Measurements from ENCODE around the gene TNS1. TPM values are rescaled to one million over a fixed set of nuclear protein-coding genes. Genes with fewer than 3 reads are reported as not detected.
"Not testable (repeated sequence)": the region's sequence is repeated elsewhere in the genome, so short reads cannot be mapped to it uniquely, and the experiment has no call there.

The TNS1 gene
- polyA plus RNA-seq, 3 donors, result 55.2 to 58.0 (median 56.0) TPM

DNA sequence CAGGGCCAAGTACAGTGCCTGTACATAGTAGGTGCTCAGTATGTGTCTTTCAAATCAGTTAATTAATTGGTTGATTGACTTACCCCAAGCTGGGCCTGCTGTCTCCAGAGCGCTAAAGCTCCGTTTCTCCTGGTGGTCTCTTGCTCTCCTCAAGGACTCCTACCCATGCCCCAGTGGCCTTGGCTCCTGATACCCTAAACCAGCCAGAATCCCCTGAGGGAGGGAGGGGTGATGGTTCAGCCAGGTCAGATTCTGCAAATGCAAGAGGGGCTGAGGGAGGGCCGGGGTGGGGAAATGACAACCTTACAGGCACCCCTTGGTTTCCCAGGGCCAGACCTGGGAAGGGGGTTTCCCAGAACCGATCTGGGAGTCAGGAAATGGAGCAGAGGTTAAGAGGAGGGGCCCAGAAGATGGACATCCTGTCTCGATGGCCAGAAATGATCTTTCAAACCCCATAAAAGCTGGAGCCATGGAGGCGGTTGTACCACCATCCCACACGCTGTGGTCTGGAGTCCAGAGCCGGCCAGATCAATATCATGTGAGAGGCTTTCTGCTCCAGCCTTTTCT is 209.1 kb downstream of the TNS1 start:
- DNase-seq (ENCODE audit: low read depth in 3 of 3, low spot score in 2 of 3), result no peak

DNA sequence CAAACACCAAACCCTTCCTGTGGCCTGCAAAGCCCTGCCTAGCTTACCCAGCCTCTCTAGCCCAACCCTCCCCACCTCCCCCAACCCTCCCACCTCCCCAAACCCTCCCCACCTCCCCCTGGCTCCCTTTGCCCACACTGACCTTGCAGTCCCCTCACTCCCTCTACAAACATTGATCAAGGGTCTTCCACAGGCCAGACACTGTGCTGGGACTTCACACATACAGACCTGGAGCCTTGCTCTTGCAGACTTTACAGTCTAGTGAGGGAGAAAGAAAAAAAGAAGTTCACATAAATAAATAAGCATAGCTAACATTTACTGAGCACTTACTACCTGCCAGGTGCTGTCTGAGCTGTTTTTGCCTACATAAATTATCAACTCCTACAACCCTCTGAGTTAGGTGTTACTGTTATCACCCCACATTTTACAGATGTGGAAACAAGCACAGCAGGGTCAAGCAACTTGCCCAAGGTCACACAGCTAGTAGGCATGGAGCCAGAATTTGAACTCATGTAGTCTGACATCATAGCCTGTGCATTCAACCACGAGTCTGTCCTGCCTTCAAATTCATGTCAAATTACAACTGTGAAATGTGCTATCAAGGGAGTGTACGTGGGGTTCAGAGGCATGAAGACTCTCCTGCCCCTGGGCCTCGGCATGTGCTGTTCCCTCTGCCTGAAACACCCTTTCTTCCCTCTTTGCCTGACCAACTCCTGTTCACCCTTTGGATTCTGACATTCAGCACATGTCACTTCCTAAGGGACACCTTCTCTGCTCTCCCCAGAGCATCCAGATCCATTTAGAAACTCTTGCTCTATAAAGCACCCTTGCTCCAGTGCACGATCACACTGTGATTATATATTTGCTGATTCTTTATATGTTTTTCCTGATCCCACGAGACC is 209.9 kb downstream of the TNS1 start:
- no peak for DNase-seq (ENCODE audit: low read depth in 3 of 3, low spot score in 2 of 3)

DNA sequence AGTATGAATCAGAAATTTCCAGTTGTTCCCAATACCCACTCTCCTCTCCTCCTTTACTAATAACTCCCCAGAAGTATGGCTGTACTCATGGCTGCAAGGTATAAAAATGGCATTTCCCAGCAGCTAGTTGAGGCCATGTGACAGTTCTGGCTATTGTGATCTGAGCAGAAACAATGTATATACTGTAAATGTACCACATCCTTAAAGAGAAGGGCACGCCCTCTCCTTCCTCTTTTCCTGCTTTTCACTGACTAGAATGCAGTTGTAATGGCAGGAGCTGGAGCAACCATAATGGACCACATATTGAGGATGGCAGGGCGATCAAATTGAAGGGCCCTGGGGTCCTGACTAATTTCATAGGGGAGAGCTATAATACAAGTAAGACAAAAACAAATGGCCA is 211.2 kb downstream of the TNS1 start:
- no peak for DNase-seq (ENCODE audit: low read depth in 3 of 3, low spot score in 2 of 3)

DNA sequence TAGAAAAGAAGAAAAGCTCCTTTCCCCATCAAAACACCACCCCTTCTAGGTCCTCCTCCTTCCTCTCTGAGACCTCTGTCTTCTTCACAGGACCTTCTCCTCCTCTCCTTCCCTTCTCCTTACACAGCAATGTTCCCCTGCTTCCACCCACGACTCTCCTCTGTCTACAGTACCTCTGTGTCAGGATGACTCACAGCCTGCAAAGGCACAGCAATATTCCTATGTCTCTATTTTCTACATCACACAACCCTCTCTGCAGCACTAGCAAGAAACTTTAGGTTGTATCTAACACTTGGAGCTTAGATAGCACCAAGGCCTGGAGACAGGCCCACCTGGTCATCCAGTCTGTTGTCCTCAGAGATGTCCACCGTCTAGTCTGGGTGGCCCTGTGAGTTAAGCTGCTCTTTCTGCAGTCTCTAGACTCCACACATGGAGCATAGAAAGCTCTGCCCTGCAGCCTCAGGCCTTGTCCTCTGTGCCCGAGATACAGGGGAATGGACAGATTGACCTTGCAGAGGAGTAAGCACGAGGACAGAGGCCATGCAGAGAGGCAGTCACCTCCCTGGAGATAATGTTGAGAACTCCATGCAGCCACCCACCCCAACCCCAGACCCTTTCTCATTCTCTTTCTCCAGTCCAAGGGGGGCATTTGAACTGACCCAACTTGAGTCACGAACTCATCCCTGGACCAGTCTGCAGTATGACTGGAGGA is 212.0 kb downstream of the TNS1 start:
- no peak for DNase-seq (ENCODE audit: low read depth in 3 of 3, low spot score in 2 of 3)

DNA sequence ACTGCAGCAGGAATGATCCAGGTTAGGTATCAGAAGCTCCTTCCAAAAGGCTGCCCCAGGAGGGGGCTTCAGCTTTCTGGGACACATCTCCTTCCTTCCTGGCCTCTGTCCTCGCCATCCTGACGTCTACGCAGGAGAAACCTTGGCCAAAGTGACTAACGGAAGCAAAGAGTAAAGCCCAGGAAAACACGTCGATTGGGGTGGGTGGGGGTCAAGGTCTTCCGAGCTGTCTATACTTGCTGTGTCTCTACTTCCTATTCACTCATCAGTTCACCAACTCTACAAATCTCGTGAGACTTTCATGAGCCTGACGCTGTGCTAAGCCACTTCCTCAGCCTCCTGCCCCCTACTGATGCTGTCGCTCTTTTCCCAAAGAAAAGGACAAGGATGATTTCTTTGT is 212.6 kb downstream of the TNS1 start:
- DNase-seq (ENCODE audit: low read depth in 3 of 3, low spot score in 2 of 3), result no peak

DNA sequence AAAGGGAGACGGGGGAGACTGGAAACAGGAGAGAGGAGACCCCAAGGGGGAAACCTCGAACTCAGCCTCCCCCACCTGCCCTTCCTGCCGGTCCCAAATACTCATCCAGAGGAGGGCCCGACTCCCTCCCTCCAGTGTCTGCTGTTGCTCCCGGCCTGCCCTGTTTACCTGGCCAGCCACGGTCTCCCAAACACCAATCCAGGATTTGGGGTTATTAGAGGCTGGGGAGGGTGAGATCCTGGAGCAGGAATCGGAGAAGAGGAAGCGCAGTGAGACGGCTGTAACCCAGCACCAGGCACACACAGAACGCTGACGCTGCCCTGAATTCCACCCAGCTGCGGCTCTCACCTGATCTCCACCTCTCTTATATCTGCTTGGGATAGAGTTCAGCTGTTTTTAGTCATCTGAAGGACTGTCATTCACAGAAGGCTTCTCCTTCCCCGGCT is 213.0 kb downstream of the TNS1 start:
- DNase-seq (ENCODE audit: low read depth in 3 of 3, low spot score in 2 of 3), result no peak

DNA sequence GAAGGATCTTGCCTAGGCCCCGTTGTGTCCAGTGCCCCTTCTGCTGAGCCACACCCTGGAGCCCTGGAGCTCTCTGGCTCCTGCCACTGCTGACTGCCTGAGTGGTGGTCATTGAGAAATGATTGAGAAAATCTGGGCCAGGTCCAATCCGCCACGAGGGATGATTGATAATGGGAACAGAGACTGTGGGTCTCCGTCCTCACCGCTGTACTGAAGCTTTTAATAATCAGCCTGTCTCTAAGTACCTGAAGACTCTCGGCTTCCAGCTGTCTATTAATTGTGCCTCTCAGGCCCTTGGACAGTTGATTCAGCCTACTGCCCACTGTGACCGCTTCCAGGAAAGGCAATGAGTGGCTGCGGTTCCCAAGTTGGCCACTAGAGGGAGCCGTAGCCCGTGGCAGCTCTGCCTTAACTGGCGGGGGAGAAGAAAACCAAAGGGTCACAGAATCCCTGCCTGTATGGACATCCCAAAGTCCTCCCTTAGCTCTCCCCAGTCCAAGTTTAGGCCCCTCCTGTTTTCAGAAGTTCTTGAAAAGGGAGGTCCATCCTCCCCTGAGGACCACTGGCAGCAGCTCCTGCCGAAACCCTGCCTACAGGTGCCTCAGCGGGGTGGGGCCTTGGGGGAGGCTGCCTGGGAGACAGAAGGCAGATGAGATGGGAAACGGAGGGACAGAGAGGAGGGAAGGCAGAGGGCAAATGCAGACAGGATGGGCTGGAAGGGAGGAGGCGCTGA is 213.6 kb downstream of the TNS1 start:
- peak; percentile 54 to 74 (median 72) for DNase-seq (ENCODE audit: low read depth in 3 of 3, low spot score in 2 of 3)

DNA sequence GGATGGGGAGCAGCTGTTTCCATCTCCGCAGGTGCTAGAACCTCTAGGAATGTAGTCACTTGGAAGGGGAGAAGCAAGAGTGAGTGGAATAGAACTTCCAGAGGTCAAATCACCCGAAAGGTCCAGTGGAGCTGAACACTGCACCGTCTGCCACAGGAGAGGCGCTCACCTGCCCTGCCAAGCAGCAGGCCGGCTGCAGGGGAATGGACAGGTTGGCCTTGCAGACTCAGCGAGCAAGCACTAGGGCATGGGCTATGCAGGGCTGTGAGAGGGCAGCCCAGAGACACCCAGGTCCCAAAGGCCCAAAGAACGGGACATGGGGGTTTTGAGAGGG is 214.2 kb downstream of the TNS1 start:
- DNase-seq (ENCODE audit: low read depth in 3 of 3, low spot score in 2 of 3), result no peak

DNA sequence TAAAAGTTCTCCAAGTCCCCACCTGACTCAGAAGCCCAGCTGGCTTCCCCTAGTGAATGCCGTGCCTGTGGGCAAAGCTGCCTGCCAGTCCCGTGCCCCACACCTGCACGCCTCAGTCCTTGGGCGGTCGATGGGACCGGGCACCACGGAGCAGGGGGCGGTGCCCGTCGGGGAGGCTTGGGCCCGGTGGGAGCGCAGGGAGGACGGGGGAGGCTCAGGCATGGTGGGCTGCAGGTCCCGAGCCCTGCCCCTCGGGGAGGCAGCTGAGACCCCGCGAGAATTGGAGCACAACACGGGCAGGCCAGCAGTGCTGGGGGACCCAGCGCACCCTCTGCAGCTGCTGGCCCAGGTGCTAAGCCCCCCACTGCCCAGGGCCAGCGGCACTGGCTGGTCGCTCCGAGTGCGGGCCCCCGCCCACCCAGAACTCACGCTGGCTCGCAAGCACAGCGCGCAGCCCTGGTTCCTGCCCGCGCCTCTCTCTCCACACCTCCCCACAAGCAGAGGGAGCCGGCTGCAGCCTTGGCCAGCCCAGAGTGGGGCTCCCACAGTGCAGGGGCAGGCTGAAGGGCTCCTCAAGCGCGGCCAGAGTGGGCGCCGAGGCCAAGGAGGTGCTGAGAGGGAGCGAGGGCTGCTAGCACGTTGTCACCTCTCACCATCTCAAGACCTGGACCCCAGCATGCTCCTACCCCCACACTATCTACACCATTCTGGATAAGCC is 215.5 kb downstream of the TNS1 start:
- no peak for DNase-seq (ENCODE audit: low read depth in 3 of 3, low spot score in 2 of 3)

DNA sequence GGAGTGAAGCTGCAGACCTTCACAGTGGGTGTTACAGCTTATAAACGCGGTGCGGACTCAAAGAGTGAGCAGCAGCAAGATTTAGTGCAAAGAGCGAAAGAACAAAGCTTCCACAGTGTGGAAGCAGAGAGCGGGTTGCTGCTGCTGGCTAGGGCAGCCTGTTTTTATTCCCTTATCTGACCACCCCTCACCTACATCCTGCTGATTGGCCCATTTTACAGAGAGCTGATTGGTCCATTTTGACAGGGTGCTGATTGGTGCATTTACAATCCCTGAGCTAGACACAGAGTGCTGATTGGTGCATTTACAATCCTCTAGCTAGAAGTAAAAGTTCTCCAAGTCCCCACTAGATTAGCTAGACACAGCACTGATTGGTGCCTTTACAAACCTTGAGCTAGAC is 216.2 kb downstream of the TNS1 start:
- DNase-seq (ENCODE audit: low read depth in 3 of 3, low spot score in 2 of 3), result not testable (repeated sequence)

DNA sequence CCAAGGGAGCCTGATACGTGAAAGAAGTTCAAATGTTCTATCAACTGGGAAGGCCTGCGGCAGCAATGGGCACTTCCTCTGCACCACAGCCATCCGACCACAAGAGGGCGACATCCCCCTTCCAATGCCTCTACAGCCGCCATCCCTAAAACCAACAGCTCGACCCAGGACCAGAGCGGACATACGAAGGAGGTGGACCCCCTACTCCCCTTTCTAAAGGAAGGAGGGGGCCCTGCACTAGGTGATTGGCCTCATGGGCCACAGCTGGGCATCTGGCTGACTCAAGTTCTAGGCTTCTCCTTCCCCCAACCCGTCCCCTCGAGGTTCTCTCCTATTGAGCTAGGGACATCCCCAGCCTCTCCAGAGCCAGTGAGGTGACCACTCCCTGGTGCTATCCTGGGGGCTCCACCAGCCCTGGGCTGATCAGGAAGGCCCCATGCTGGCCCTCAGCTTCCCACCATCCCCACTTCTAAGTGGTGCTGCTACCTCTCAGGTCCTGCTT is 217.2 kb downstream of the TNS1 start:
- DNase-seq (ENCODE audit: low read depth in 3 of 3, low spot score in 2 of 3), result peak in 2 of 3 donors; percentile 61 to 73

DNA sequence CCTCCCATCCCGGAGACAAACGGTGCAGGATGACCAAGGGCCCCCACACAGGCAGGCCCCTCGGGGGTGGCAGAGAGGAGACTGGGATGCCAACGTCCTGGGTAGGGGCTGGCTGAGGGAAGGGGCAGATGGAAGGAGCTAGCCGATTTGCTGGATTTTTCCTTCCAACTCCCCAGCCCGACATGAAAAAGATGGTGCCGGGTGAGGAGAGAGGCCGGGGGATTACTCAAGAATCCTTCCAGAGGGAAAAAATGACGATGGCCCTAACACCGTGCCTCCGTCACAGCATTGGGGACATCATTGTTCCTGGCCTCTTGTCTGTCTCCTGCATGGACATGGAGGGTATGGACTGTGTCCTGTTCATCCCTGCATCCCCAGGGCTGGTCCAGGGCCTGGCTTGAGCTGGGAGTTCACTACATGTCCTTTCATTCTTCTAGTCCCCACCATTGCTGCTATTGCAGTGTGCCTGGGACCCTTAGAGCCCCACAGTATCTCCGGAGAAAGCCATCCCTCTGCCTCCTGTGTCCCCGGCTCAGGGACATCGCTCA is 217.7 kb downstream of the TNS1 start:
- DNase-seq (ENCODE audit: low read depth in 3 of 3, low spot score in 2 of 3), result no peak

DNA sequence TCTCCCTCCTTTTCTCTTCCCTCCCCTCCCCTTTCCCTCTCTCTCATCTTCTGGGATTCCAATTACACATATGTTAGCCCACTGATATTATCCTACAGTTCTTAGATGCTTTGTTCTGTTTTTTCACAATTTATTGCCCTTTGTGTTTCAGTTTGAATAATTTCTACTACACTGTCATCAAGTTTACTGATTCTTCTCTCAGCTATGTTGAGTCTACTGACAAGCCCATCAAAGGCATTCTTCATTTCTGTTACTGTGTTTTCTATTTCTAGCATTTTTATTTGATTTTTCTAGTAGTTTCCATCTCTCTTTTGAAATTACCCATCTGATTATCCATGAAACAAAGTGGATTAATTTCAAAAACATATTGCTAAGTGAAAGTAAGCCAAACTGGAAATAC is 219.6 kb downstream of the TNS1 start:
- no peak for DNase-seq (ENCODE audit: low read depth in 3 of 3, low spot score in 2 of 3)

DNA sequence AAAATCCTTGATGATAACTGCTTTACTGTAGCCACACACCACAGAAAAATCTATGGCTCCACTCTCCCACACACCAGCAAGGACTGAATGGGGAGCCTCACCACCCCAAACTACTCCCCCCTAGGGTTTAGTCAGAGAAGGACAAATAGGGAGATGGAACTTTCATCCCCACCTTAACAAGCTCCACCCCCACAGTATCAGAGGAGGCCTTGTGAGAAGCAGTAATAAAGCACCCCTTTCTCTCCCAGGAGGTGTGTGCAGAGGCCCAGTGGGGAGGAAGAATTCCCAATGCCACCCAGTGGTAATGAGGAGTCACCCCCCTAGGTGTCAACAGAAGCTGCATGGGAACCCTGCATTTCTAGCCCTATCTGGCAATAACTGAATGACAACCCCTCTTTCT is 224.9 kb downstream of the TNS1 start:
- DNase-seq (ENCODE audit: low read depth in 3 of 3, low spot score in 2 of 3), result no peak

DNA sequence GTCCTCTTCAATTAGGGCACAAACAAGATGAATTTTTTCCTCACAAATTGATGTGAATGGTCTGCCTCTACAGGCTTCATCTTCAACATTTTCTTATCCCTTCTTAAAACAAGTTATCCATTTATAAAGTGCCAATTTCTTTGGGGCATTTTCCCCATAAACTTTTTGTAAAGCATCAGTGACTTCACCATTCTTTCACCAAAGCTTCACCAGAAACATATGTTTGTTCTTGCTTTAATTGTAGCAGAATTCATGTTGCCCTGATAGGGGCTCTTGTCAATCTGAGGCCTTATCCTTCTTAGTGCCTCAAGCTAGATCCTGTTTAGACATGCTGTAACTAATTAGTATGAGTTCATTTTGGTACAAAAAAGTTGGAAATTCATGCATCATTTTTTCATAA is 226.2 kb downstream of the TNS1 start:
- no peak for DNase-seq (ENCODE audit: low read depth in 3 of 3, low spot score in 2 of 3)

DNA sequence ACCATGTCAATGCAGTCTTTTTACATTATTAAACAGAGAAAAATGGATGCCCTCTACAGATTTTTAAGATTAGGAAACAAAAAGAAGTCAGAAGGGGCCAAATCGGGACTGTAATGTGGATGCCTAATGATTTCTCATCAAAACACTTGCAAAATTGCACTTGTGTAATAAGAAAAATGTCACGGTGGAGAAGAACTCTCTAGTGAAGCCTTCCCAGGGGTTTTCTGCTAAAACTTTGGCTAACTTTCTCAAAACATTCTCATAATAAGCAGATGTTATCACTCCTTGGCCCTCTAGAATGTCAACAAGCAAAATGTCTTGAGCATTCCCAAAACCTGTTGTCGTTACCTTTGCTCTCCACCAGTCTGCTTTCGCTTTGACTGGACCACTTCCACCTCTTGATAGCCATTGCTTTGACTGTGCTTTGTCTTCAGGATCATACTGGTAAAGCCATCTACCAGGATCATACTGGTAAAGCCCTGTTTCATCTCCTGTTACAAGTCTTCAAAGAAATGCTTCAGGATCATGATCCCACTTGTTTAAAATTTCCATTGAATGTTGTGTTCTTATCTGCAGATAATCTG is 226.8 kb downstream of the TNS1 start:
- DNase-seq (ENCODE audit: low read depth in 3 of 3, low spot score in 2 of 3), result no peak

DNA sequence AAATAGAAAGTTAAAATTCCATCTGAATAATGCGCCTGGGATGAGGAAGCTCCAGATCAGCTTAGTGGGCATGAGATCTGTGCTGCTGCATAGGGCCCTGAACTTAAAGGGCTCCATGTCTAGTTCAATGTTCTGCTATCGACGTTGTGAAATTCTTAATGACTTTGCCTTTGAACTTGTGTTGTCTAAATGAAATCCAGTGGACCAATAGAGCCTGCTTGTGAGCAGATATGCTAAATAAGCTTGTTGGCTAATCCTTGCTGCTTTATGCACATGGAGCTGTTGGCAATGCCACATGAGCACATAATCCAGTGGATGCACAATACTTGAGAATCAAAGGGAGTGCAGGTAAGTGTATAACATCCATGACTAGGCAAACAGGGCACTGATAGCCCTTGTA is 228.6 kb downstream of the TNS1 start:
- DNase-seq (ENCODE audit: low read depth in 3 of 3, low spot score in 2 of 3), result no peak

DNA sequence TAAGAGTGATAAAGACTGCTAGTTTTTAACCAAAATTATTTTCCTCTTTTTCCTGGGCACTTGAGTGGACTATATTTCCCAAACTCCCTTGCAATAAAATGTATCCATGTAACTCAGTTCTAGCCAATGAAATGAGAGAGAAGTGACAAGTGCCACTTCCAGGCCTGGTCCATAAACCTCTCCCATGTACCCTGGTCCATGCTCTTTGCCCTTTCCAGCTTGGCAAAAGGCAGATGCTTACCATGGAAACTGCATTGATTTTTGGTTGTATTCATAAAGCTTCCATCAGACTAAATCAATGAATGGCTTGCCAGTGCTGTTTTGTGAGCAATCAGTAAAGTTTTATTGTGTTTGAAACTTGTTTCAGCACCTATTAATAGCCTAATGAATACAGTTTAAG is 229.3 kb downstream of the TNS1 start:
- no peak for DNase-seq (ENCODE audit: low read depth in 3 of 3, low spot score in 2 of 3)

DNA sequence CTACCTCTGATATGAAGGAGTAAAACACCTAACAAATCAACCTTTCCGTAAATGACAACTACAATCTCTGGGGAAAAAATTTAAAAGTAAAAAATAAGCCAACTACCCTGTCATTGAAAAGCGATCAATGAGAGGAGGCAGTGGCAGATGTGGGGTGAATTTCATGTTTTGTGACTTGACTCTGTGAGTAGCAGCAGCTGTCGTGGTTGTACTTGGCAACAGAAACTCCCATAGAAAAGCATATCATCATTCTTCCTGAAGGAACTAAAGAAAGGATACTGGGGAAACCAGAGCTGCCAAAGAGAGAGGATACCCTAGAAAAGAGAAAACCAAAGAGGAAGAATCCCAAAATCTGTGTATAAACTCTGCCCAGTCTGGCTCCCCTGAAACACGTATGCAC is 236.4 kb downstream of the TNS1 start:
- no peak for DNase-seq (ENCODE audit: low read depth in 3 of 3, low spot score in 2 of 3)

All from right renal cortex interstitium (tissue), 3 donors.